H1 (cell line): ENCODE results near the gene PDZD2. TPM values are rescaled to one million over a fixed set of nuclear protein-coding genes. Genes with fewer than 3 reads are reported as not detected.

Source experiments
- CTCF ChIA-PET: fragments of 300-600 bp; sonication (Branson Sonifier 250); formaldehyde crosslinking; loops from one replicate; lab custom pipeline; 2021; ENCODE audit not compliant: partially characterized antibody; lab: Charles Lee
- POLR2A ChIA-PET: fragments of 300-600 bp; sonication (Branson Sonifier 250); formaldehyde crosslinking; loops from one replicate; lab custom pipeline; 2021; ENCODE audit warnings: inconsistent platforms; ENCODE audit not compliant: partially characterized antibody; lab: Charles Lee
- DNase-seq, 2 experiments: peaks; one replicate each; pipeline versions ENCODE4 v3.0.0 to v3.0.0-alpha.2; 2010 to 2022; ENCODE audit warnings: low spot score in 2 of 2, low read depth in 1 of 2, mixed read lengths in 1 of 2
- FAIRE-seq: peaks from 2 replicates; lab custom pipeline; 2011; peaks lifted over from hg19 to GRCh38; lab: Jason Lieb, UNC
- H2AFZ ChIP-seq: 2 replicates; pipeline ENCODE4 v1.8.1; 2012; ENCODE audit warnings: low read length, inconsistent platforms
- H2AK5ac ChIP-seq: 2 replicates; pipeline ENCODE4 v1.6.1; 2013; ENCODE audit warnings: low read depth, low read length
- H2BK120ac ChIP-seq: replicated peaks from 2 replicates; pipeline ENCODE3; 2013; ENCODE audit warnings: low read depth, low read length, inconsistent platforms
- H2BK12ac ChIP-seq: 2 replicates; pipeline ENCODE4 v1.6.1; 2013; ENCODE audit warnings: low read depth, low read length
- H2BK15ac ChIP-seq: 2 replicates; pipeline ENCODE4 v1.6.1; 2013; ENCODE audit warnings: low read length
- H2BK20ac ChIP-seq: 2 replicates; pipeline ENCODE4 v1.6.1; 2013; ENCODE audit warnings: low read length
- H2BK5ac ChIP-seq: 2 replicates; pipeline ENCODE4 v1.6.1; 2013; ENCODE audit warnings: low read depth, low read length
- H3K14ac ChIP-seq: 2 replicates; pipeline ENCODE4 v1.6.1; 2013; ENCODE audit warnings: inconsistent platforms; ENCODE audit not compliant: insufficient read length
- H3K18ac ChIP-seq: 2 replicates; pipeline ENCODE4 v1.6.1; 2013; ENCODE audit warnings: low read length; ENCODE audit errors: extremely low read depth
- H3K23ac ChIP-seq: 2 replicates; pipeline ENCODE4 v1.6.1; 2013; ENCODE audit warnings: inconsistent platforms; ENCODE audit not compliant: insufficient read length
- H3K23me2 ChIP-seq: 2 replicates; pipeline ENCODE4 v1.6.1; 2013; ENCODE audit warnings: low read depth, low read length
- H3K27ac ChIP-seq: 2 replicates; pipeline ENCODE4 v1.6.1; 2011; ENCODE audit warnings: low read depth, low read length, inconsistent platforms
- H3K27me3 ChIP-seq, 4 experiments: replicated peaks in 1 of 4; 1 replicate in 1 of 4; 2 replicates in 3 of 4; pipeline versions ENCODE4 v1.6.1 to v1.8.1; 2011 to 2013; ENCODE audit warnings: low read length in 3 of 4, mild to moderate bottlenecking in 3 of 4, inconsistent platforms in 2 of 4, mixed read lengths in 2 of 4, moderate library complexity in 1 of 4; ENCODE audit not compliant: control insufficient read depth in 3 of 4, insufficient read depth in 3 of 4; ENCODE audit errors: extremely low read depth in 1 of 4
- H3K36me3 ChIP-seq, 4 experiments: 2 replicates each; pipeline versions ENCODE4 v1.6.1 to v1.8.1; 2011 to 2013; ENCODE audit warnings: mild to moderate bottlenecking in 4 of 4, low read length in 3 of 4, moderate library complexity in 2 of 4, control low read depth in 1 of 4, inconsistent platforms in 1 of 4; ENCODE audit not compliant: insufficient read depth in 4 of 4, control insufficient read depth in 2 of 4
- H3K4ac ChIP-seq: replicated peaks from 2 replicates; pipeline ENCODE3; 2013; ENCODE audit warnings: low read length, low read depth, mixed read lengths, inconsistent platforms; ENCODE audit not compliant: insufficient read length
- H3K4me1 ChIP-seq, 4 experiments: replicated peaks in 1 of 4; 1 replicate in 1 of 4; 2 replicates in 3 of 4; pipeline versions ENCODE4 v1.6.1 to v1.8.1; 2011 to 2013; ENCODE audit warnings: low read length in 3 of 4, inconsistent platforms in 2 of 4, mixed read lengths in 1 of 4; ENCODE audit not compliant: insufficient read depth in 4 of 4, control insufficient read depth in 3 of 4
- H3K4me2 ChIP-seq, 2 experiments: 2 replicates each; pipeline versions ENCODE4 v1.6.1 to v1.8.1; 2011 to 2013; ENCODE audit warnings: low read depth in 2 of 2, low read length in 2 of 2, control low read depth in 1 of 2, inconsistent platforms in 1 of 2, mild to moderate bottlenecking in 1 of 2; ENCODE audit not compliant: insufficient read depth in 1 of 2
- H3K4me3 ChIP-seq, 4 experiments: fragments of 200-600, 300-600 bp in 1 of 4; sonication (generic), shearing (Covaris generic), sonication (Bioruptor Twin) in 1 of 4; 2 replicates each; pipeline versions ENCODE4 v1.5.1 to v1.8.1; 2011 to 2016; ENCODE audit warnings: low read length in 4 of 4, low read depth in 3 of 4, control low read depth in 2 of 4, inconsistent platforms in 2 of 4, mild to moderate bottlenecking in 2 of 4, mixed read lengths in 1 of 4, moderate library complexity in 1 of 4; ENCODE audit not compliant: insufficient read depth in 2 of 4; ENCODE audit errors: extremely low read depth in 1 of 4
- H3K56ac ChIP-seq: replicated peaks from 2 replicates; pipeline ENCODE3; 2013; ENCODE audit warnings: low read depth, mild to moderate bottlenecking, mixed read lengths, low read length, inconsistent platforms; ENCODE audit not compliant: insufficient read length
- H3K79me1 ChIP-seq: 2 replicates; pipeline ENCODE4 v1.6.1; 2013; ENCODE audit warnings: low read depth, low read length, control low read depth
- H3K79me2 ChIP-seq, 2 experiments: 2 replicates each; pipeline versions ENCODE4 v1.6.1 to v1.8.1; 2012 to 2013; ENCODE audit warnings: low read length in 2 of 2, mild to moderate bottlenecking in 2 of 2, inconsistent platforms in 1 of 2; ENCODE audit not compliant: insufficient read depth in 2 of 2, control insufficient read depth in 1 of 2
- H3K9ac ChIP-seq, 4 experiments: replicated peaks in 1 of 4; 1 replicate in 1 of 4; 2 replicates in 3 of 4; pipeline versions ENCODE4 v1.6.1 to v1.8.1; 2011 to 2013; ENCODE audit warnings: low read depth in 3 of 4, low read length in 3 of 4, control low read depth in 2 of 4, mild to moderate bottlenecking in 2 of 4, moderate library complexity in 2 of 4, inconsistent platforms in 1 of 4; ENCODE audit errors: extremely low read depth in 1 of 4
- H3K9me3 ChIP-seq, 2 experiments: 2 replicates each; pipeline versions ENCODE4 v1.6.1 to v1.8.1; 2012 to 2013; ENCODE audit warnings: mild to moderate bottlenecking in 2 of 2, moderate library complexity in 2 of 2, control low read depth in 1 of 2, inconsistent platforms in 1 of 2, low read depth in 1 of 2, low read length in 1 of 2, mixed read lengths in 1 of 2; ENCODE audit not compliant: insufficient read depth in 2 of 2
- H4K20me1 ChIP-seq, 2 experiments: replicated peaks in 1 of 2; 2 replicates each; pipeline versions ENCODE3 to v1.8.1; 2011 to 2013; ENCODE audit warnings: inconsistent platforms in 2 of 2, low read length in 2 of 2, mild to moderate bottlenecking in 1 of 2; ENCODE audit not compliant: insufficient read depth in 2 of 2, control insufficient read depth in 1 of 2
- H4K5ac ChIP-seq: 2 replicates; pipeline ENCODE4 v1.6.1; 2013; ENCODE audit warnings: low read length, low read depth, mixed read lengths, inconsistent platforms; ENCODE audit not compliant: insufficient read length
- H4K8ac ChIP-seq: 2 replicates; pipeline ENCODE4 v1.8.0; 2013; ENCODE audit warnings: mild to moderate bottlenecking, moderate library complexity, low read length, inconsistent platforms; ENCODE audit not compliant: insufficient read depth; ENCODE audit errors: extremely low read depth
- H4K91ac ChIP-seq: replicated peaks from 2 replicates; pipeline ENCODE3; 2013; ENCODE audit warnings: low read length, mixed read lengths, inconsistent platforms; ENCODE audit not compliant: insufficient read length
- CTCF ChIP-seq, 3 experiments: IDR thresholded peaks; 1 replicate in 2 of 3; 2 replicates in 1 of 3; pipeline versions ENCODE4 v1.5.1 to v1.6.1; 2011; ENCODE audit warnings: low read length in 3 of 3, mild to moderate bottlenecking in 3 of 3, inconsistent platforms in 2 of 3, low read depth in 1 of 3, moderate library complexity in 1 of 3; ENCODE audit not compliant: insufficient read depth in 1 of 3; ENCODE audit errors: control extremely low read depth in 1 of 3
- JUN ChIP-seq: IDR thresholded peaks from 2 replicates; pipeline ENCODE4 v1.6.1; 2011; ENCODE audit warnings: low read depth, mild to moderate bottlenecking, improper control_type of control experiment, low read length
- WGBS, 2 experiments: shearing (Covaris generic) in 1 of 2; methylation state at CpG; one replicate each; pipeline versions ENCODE4 v1.1.6 to v1.1.7; 2013 to 2015; ENCODE audit warnings: low lambda C conversion rate in 2 of 2, mixed read lengths in 2 of 2, inconsistent platforms in 1 of 2, low coverage in 1 of 2, missing lambda C conversion rate in 1 of 2; ENCODE audit not compliant: insufficient replicate concordance in 2 of 2, insufficient coverage in 1 of 2, insufficient read length in 1 of 2; ENCODE audit errors: extremely low coverage in 1 of 2, missing lambda C conversion rate in 1 of 2; 5-methylcytosine and 5-hydroxymethylcytosine counted together
- polyA plus RNA-seq, 7 experiments: library from polyadenylated mRNA; depleted of rRNA in 3 of 7; stranded (reverse) in 5 of 7; unstranded in 2 of 7; fragments of >200 nt in 5 of 7; fragments of 200-250 nt in 2 of 7; gene quantifications; 1 replicate in 5 of 7; 2 replicates in 1 of 7; 4 replicates in 1 of 7; pipeline versions ENCODE4 v1.2.1 to v1.2.3, GENCODE V29; 2011 to 2013; ENCODE audit warnings: missing spikeins in 2 of 7, mixed read lengths in 2 of 7
- total RNA-seq: library from RNA; stranded (reverse); fragmentation: NEBNext Ultra II Directional; extraction: Animal tissue kit (Norgen Biotek cat#: 25700); gene quantifications from 2 replicates; pipeline ENCODE4 v1.2.1, GENCODE V29; 2021

Gene PDZD2
- total and polyA plus RNA-seq, 2 of the 8 experiments (the other 6 are each of a cell fraction or from before 2014, with no cell fraction given): 1.2 to 6.8 TPM

- no peaks in the 10 kb centered on the region for H3K79me1 ChIP-seq
- H3K4me3 ChIP-seq: no peak overlapping the region
- H4K20me1 ChIP-seq: no peaks in the 10 kb centered on the region
- H2AK5ac ChIP-seq: 0 out of 2 replicates have a peak overlapping the region, but pooled peaks have one; percentile 43
- H2BK5ac ChIP-seq: peak overlapping the region; percentile 32; the same call in 1 of the 2 replicates
- no peak overlapping the region for H2BK120ac ChIP-seq
- CTCF ChIA-PET: interaction anchor here (0.6 to 2.9 kb wide), 16 partner anchors 12 to 195 kb away, joined by 3 to 17 read pairs (median 4); partner anchors contain the start of genes C5orf22, DROSHA and PDZD2
- H3K79me2 ChIP-seq: no peaks in the 10 kb centered on the region
- H3K23me2 ChIP-seq: no peaks in the 10 kb centered on the region
- no peak overlapping the region for H4K5ac ChIP-seq
- H3K18ac ChIP-seq: peak overlapping the region; percentile 7; the same call in 1 of the 2 replicates
- H3K56ac ChIP-seq: no peak overlapping the region
- POLR2A ChIA-PET: no interaction called here
- H3K4ac ChIP-seq: no peak overlapping the region
- WGBS, 2 experiments: 68% methylated on average over 11 of the region's 11 CpGs; no CpG with 5 or more reads in 1 of the 2 experiments
- TF ChIP-seq CTCF (IDR thresholded peaks at IDR 0.05; ENCODE audit: control extremely low read depth in 1 of 3, insufficient read depth in 1 of 3, low read depth in 1 of 3, low read length in 3 of 3): peak in 1 of 3 experiments; percentile 4; a peak in 1 of 4 replicates
- TF ChIP-seq JUN: no peak
- H2BK20ac ChIP-seq: peak overlapping the region; percentile 51
- H4K8ac ChIP-seq: no peak overlapping the region
- no peaks in the 10 kb centered on the region for H3K27me3 ChIP-seq
- H3K9me3 ChIP-seq: no peaks in the 10 kb centered on the region
- DNase-seq (no peak), FAIRE-seq (no peak)
- H3K36me3 ChIP-seq: no peaks in the 10 kb centered on the region
- H4K91ac ChIP-seq: peak overlapping the region; percentile 49
- peak overlapping the region; percentile 85; the same call in 1 of the 2 replicates for H2BK12ac ChIP-seq
- H3K4me1 ChIP-seq: peaks cover 11 to 19% (median 12%) of the 10 kb centered on the region in 4 experiments
- no peak overlapping the region for H3K9ac ChIP-seq
- no peak overlapping the region for H3K23ac ChIP-seq
- no peak overlapping the region for H3K27ac ChIP-seq
- H2BK15ac ChIP-seq: no peak overlapping the region
- H3K4me2 ChIP-seq: 0 out of 4 replicates have a peak overlapping the region, but pooled peaks of 1 of the 2 experiments have one; percentile 9
- no peak overlapping the region for H3K14ac ChIP-seq
- peak overlapping the region; percentile 54 for H2AFZ ChIP-seq
These were observed 24.5 kb upstream of the PDZD2 start for GRCh38 chr5:31614151-31615020.
